Neural cell (in vitro differentiated cells): ENCODE measurements around the gene AGBL1.
A peak's percentile ranks its signal among the peaks of the same experiment; 100 is the strongest.

Source experiments
- CTCF ChIP-seq: fragments of 450-650 bp; IDR thresholded peaks from 2 replicates; pipeline ENCODE4 v1.5.1; 2014; ENCODE audit warnings: antibody characterized with exemption, mild to moderate bottlenecking, moderate library complexity; ENCODE audit not compliant: poor library complexity, severe bottlenecking
- EP300 ChIP-seq: fragments of 450-650 bp; conservative IDR thresholded peaks from 2 replicates; pipeline ENCODE4 v1.6.1; 2014; ENCODE audit warnings: antibody characterized with exemption, mild to moderate bottlenecking, moderate library complexity; ENCODE audit not compliant: poor library complexity, severe bottlenecking
- EZH2 ChIP-seq: fragments of 200-600, 300-800 bp; shearing (Covaris generic), sonication (generic); IDR thresholded peaks from 2 replicates; pipeline ENCODE4 v1.6.1; 2014; ENCODE audit warnings: antibody characterized with exemption, low read length, borderline replicate concordance, mild to moderate bottlenecking; ENCODE audit not compliant: insufficient read depth, poor library complexity, severe bottlenecking
- MXI1 ChIP-seq: fragments of 450-650 bp; conservative IDR thresholded peaks from 2 replicates; pipeline ENCODE4 v1.6.1; 2014; ENCODE audit warnings: antibody characterized with exemption, mild to moderate bottlenecking; ENCODE audit not compliant: poor library complexity, severe bottlenecking
- POLR2AphosphoS5 ChIP-seq: IDR thresholded peaks from 2 replicates; pipeline ENCODE4 v1.6.1; 2012
- RAD21 ChIP-seq: fragments of 450-650 bp; conservative IDR thresholded peaks from 2 replicates; pipeline ENCODE4 v1.6.1; 2014; ENCODE audit warnings: antibody characterized with exemption, mild to moderate bottlenecking, moderate library complexity
- SMC3 ChIP-seq: fragments of 450-650 bp; conservative IDR thresholded peaks from 2 replicates; pipeline ENCODE4 v1.6.1; 2014; ENCODE audit warnings: antibody characterized with exemption, mild to moderate bottlenecking, moderate library complexity; ENCODE audit not compliant: poor library complexity
- TF ChIP-seq, protein P1 (sequence below): IDR thresholded peaks from 2 replicates; pipeline ENCODE4 v1.6.1; 2012; ENCODE audit warnings: borderline replicate concordance

DNA sequence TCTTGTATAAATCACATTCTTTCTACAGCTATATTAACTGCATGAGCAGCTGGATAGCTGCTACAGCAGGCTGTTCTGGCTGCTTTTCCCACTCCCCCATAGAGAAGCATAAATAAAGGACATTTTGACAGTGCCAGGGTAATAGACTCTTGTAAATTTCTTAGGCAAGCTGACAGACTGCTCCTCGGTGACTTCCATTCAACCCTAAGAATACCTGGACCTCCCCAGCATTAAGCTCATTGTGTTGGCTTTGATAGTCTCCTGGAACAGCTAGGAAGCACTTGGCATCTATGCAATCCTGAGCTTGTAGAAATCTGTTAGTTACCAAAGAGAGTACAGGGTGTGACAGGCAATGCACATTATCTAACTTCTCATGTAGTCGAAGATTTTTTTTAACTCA is 475.4 kb downstream of the AGBL1 start:
- no peak for TF ChIP-seq CTCF
- no peak for TF ChIP-seq MXI1
- TF ChIP-seq POLR2AphosphoS5, result no peak
- TF ChIP-seq EZH2, result no peak
- TF ChIP-seq RAD21, result no peak
- TF ChIP-seq, protein P1, sequence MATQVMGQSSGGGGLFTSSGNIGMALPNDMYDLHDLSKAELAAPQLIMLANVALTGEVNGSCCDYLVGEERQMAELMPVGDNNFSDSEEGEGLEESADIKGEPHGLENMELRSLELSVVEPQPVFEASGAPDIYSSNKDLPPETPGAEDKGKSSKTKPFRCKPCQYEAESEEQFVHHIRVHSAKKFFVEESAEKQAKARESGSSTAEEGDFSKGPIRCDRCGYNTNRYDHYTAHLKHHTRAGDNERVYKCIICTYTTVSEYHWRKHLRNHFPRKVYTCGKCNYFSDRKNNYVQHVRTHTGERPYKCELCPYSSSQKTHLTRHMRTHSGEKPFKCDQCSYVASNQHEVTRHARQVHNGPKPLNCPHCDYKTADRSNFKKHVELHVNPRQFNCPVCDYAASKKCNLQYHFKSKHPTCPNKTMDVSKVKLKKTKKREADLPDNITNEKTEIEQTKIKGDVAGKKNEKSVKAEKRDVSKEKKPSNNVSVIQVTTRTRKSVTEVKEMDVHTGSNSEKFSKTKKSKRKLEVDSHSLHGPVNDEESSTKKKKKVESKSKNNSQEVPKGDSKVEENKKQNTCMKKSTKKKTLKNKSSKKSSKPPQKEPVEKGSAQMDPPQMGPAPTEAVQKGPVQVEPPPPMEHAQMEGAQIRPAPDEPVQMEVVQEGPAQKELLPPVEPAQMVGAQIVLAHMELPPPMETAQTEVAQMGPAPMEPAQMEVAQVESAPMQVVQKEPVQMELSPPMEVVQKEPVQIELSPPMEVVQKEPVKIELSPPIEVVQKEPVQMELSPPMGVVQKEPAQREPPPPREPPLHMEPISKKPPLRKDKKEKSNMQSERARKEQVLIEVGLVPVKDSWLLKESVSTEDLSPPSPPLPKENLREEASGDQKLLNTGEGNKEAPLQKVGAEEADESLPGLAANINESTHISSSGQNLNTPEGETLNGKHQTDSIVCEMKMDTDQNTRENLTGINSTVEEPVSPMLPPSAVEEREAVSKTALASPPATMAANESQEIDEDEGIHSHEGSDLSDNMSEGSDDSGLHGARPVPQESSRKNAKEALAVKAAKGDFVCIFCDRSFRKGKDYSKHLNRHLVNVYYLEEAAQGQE, result no peak
- peak; percentile 91 for TF ChIP-seq EP300
- no peak for TF ChIP-seq SMC3
